Pancreas (tissue), 10 donors: ENCODE results near the gene GMDS. TPM values are rescaled to one million over a fixed set of nuclear protein-coding genes. Genes with fewer than 3 reads are reported as not detected.

ENCODE experiments used
- ATAC-seq, 4 donors: fragments of 200-7000 bp; cut with Tn5 transposase; one replicate each; pipeline versions ENCODE4 v1.8.0 to v1.9.1; 2020; ENCODE audit warnings: mild to moderate bottlenecking in 4 of 4, moderate library complexity in 4 of 4
- DNase-seq, 6 donors: peaks; one replicate each; pipeline ENCODE4 v3.0.0-alpha.2; 2020
- FAIRE-seq: peaks from 2 replicates; lab custom pipeline; 2012; peaks lifted over from hg19 to GRCh38; lab: Jason Lieb, UNC
- H3K27ac ChIP-seq, 4 donors: fragments of 200-600 bp; sonication (generic); 1 replicate in 3 of 4; 2 replicates in 1 of 4; pipeline versions ENCODE4 v1.5.0 to v1.8.0; 2020
- H3K27me3 ChIP-seq, 4 donors: fragments of 200-600 bp; one replicate each; pipeline ENCODE4 v1.8.0; 2021
- H3K36me3 ChIP-seq, 3 donors: fragments of 200-600 bp; sonication (generic) in 1 of 3; one replicate each; pipeline versions ENCODE4 v1.5.0 to v1.8.0; 2020 to 2021
- H3K4me1 ChIP-seq, 3 donors: fragments of 200-600 bp; one replicate each; pipeline ENCODE4 v1.8.0; 2021
- H3K4me3 ChIP-seq, 4 donors: fragments of 200-600 bp; sonication (generic) in 2 of 4; one replicate each; pipeline versions ENCODE4 v1.5.0 to v1.8.0; 2020 to 2021
- H3K9me3 ChIP-seq, 4 donors: fragments of 200-600 bp; one replicate each; pipeline ENCODE4 v1.8.0; 2021
- CTCF ChIP-seq, 4 donors: fragments of 200-600 bp; sonication (generic) in 3 of 4; IDR thresholded peaks; one replicate each; pipeline versions ENCODE4 v1.5.0 to v1.8.0; 2021; ENCODE audit warnings: antibody characterized with exemption in 4 of 4
- WGBS, 2 donors: extraction: QIAGEN DNeasy Blood & Tissue Kit; methylation state at CpG; one replicate each; pipeline ENCODE4 v1.1.7; 2013; 5-methylcytosine and 5-hydroxymethylcytosine counted together
- intact Hi-C, 3 donors: fragments of 100-400 bp; cut with DNase I; formaldehyde crosslinking; loops; one replicate each; pipeline versions ENCODE4 v1.11.1 to v1.14.2; 2022
- polyA plus RNA-seq, 2 donors: library from polyadenylated mRNA; stranded (reverse); fragments of 200-250 nt; gene quantifications; one replicate each; pipeline ENCODE4 v1.2.3, GENCODE V29; 2013
- total RNA-seq, 6 donors: library from RNA; stranded (reverse); fragmentation: NEBNext Ultra II Directional in 4 of 6; extraction: Animal tissue kit (Norgen Biotek cat#: 25700) in 4 of 6; gene quantifications; one replicate each; pipeline versions ENCODE4 v1.2.1 to v1.2.4, GENCODE V29; 2021 to 2023
- donor health status: healthy with polysubstance abuse.
- donor health status: DM: no; HTN: no; CAD: no; lungs with moderate emphysema.
- donor health status: DM: no; HTN: no; CAD: no.
- donor health status: control.
- donor health status: control.
- donor health status: Bipolar disorder and iron deficiency.
- donor health status: DM: yes; HTN: yes; CAD: no.
- donor health status: DM: no; HTN: no; CAD: no.
- donor health status: DM: no; HTN: no; CAD: no.
- donor health status: DM: yes; HTN: yes; CAD: no.

GMDS gene
- total and polyA plus RNA-seq, 8 donors: 7.6 to 40.8 (median 26.5) TPM

GRCh38 chr6:2021713-2022125, 223.7 kb downstream of the GMDS start:
- TF ChIP-seq CTCF (IDR thresholded peaks at IDR 0.05): no peak
- H3K4me1 ChIP-seq: peaks cover 0 to 3% (median 0%) of the 10 kb centered on the region in 3 donors
- no peak overlapping the region for H3K4me3 ChIP-seq
- ATAC-seq (peak in 2 of 4 donors; percentile 72 to 74), FAIRE-seq (no peak), DNase-seq (peak in 5 of 6 donors; percentile 10 to 64 (median 49))
- intact Hi-C loops: no loop called here
- no peaks in the 10 kb centered on the region for H3K36me3 ChIP-seq
- WGBS, 2 donors: 65 to 74% methylated on average over 4 of the region's 4 CpGs
- H3K9me3 ChIP-seq: no peaks in the 10 kb centered on the region
- no peak overlapping the region for H3K27ac ChIP-seq
- no peaks in the 10 kb centered on the region for H3K27me3 ChIP-seq

GRCh38 chr6:2020909-2021308, 224.5 kb downstream of the GMDS start:
- Histone ChIP-seq H3K27ac (no peak overlapping the region), H3K4me3 (no peak overlapping the region), H3K36me3 (no peaks in the 10 kb centered on the region), H3K4me1 (peaks cover 0 to 3% (median 0%) of the 10 kb centered on the region in 3 donors), H3K27me3 (no peaks in the 10 kb centered on the region), H3K9me3 (no peaks in the 10 kb centered on the region)
- ATAC-seq: peak in 2 of 4 donors; percentile 58 to 63
- no peak for FAIRE-seq
- TF ChIP-seq CTCF (IDR thresholded peaks at IDR 0.05): no peak
- intact Hi-C loops: no loop called here
- DNase-seq: no peak

- H3K9me3 ChIP-seq: no peaks in the 10 kb centered on the region
- no peak for TF ChIP-seq CTCF (IDR thresholded peaks at IDR 0.05)
- intact Hi-C loops: no loop called here
- no peak for ATAC-seq
- H3K4me1 ChIP-seq: peaks cover 0 to 3% (median 0%) of the 10 kb centered on the region in 3 donors
- no peak for DNase-seq
- no peak overlapping the region for H3K27ac ChIP-seq
- no peak for FAIRE-seq
- H3K36me3 ChIP-seq: no peaks in the 10 kb centered on the region
- H3K27me3 ChIP-seq: no peaks in the 10 kb centered on the region
- H3K4me3 ChIP-seq: no peak overlapping the region
Observed at GRCh38 chr6:2019051-2019450, 226.4 kb downstream of the GMDS start.

GRCh38 chr6:2016040-2016439, 229.4 kb downstream of the GMDS start:
- 81 to 84% methylated on average over 4 of the region's 4 CpGs for WGBS, 2 donors
- no peak for TF ChIP-seq CTCF (IDR thresholded peaks at IDR 0.05)
- no peaks in the 10 kb centered on the region for H3K4me1 ChIP-seq
- FAIRE-seq (no peak), DNase-seq (no peak), ATAC-seq (no peak)
- no peaks in the 10 kb centered on the region for H3K9me3 ChIP-seq
- intact Hi-C loops: no loop called here
- no peaks in the 10 kb centered on the region for H3K27me3 ChIP-seq
- H3K36me3 ChIP-seq: no peaks in the 10 kb centered on the region
- H3K27ac ChIP-seq: no peak overlapping the region
- no peak overlapping the region for H3K4me3 ChIP-seq

- intact Hi-C loops: no loop called here
- ATAC-seq: no peak
- no peak overlapping the region for H3K4me3 ChIP-seq
- TF ChIP-seq CTCF (IDR thresholded peaks at IDR 0.05): no peak
- WGBS, 2 donors: 91 to 98% methylated on average over 2 of the region's 2 CpGs
- no peaks in the 10 kb centered on the region for H3K9me3 ChIP-seq
- FAIRE-seq: no peak
- no peaks in the 10 kb centered on the region for H3K36me3 ChIP-seq
- H3K27me3 ChIP-seq: no peaks in the 10 kb centered on the region
- H3K4me1 ChIP-seq: no peaks in the 10 kb centered on the region
- DNase-seq: no peak
- H3K27ac ChIP-seq: no peak overlapping the region
Observed at GRCh38 chr6:2008383-2008976, 236.9 kb downstream of the GMDS start.
